WTC11 (cell line): ENCODE data around the gene KCNK15. TPM values are rescaled to one million over a fixed set of nuclear protein-coding genes. Genes with fewer than 3 reads are reported as not detected.

Experiments
- ATAC-seq: fragments of 200-7000 bp; cut with Tn5 transposase; 2 replicates; pipeline ENCODE4 v1.10.0; 2021; ENCODE audit warnings: mild to moderate bottlenecking, moderate library complexity
- CTCF ChIA-PET: fragments of 300-600 bp; sonication (Branson Sonifier 250); formaldehyde crosslinking; loops from one replicate; lab custom pipeline; 2021; ENCODE audit warnings: antibody characterized with exemption; lab: Charles Lee
- POLR2A ChIA-PET: fragments of 350-600 bp; sonication (Branson Sonifier 250); formaldehyde crosslinking; loops from one replicate; lab custom pipeline; 2021; ENCODE audit warnings: antibody characterized with exemption; lab: Charles Lee
- DNase-seq: peaks from one replicate; pipeline ENCODE4 v3.0.0; 2021; ENCODE audit warnings: low spot score
- H3K27ac Mint-ChIP-seq: 2 replicates; pipeline ENCODE4 v1.8.0; 2021; ENCODE audit warnings: mixed read lengths
- H3K27me3 Mint-ChIP-seq: 2 replicates; pipeline ENCODE4 v1.8.0; 2021; ENCODE audit warnings: low read depth, mild to moderate bottlenecking, moderate library complexity, mixed read lengths
- H3K36me3 Mint-ChIP-seq: 2 replicates; pipeline ENCODE4 v1.8.0; 2021; ENCODE audit warnings: mixed read lengths
- H3K4me1 Mint-ChIP-seq: 2 replicates; pipeline ENCODE4 v1.8.0; 2022; ENCODE audit warnings: mixed read lengths
- H3K4me3 Mint-ChIP-seq: 2 replicates; pipeline ENCODE4 v1.8.0; 2021; ENCODE audit warnings: mild to moderate bottlenecking, moderate library complexity, mixed read lengths
- H3K9me3 Mint-ChIP-seq: 2 replicates; pipeline ENCODE4 v1.8.0; 2021; ENCODE audit warnings: mixed read lengths
- ESRRA ChIP-seq: sonication (generic); formaldehyde crosslinking; IDR thresholded peaks from 2 replicates; pipeline ENCODE4 v1.8.1; 2022; ENCODE audit warnings: mild to moderate bottlenecking, missing genetic modification reagents, borderline replicate concordance
- MXD4 ChIP-seq: fragments of 250-450 bp; sonication (Bioruptor Pico); IDR thresholded peaks from 2 replicates; pipeline ENCODE4 v1.8.0; 2021; ENCODE audit warnings: mild to moderate bottlenecking, moderate library complexity, borderline replicate concordance
- NFE2L1 ChIP-seq: sonication (generic); formaldehyde crosslinking; IDR thresholded peaks from 2 replicates; pipeline ENCODE4 v1.8.1; 2023; ENCODE audit warnings: missing genetic modification reagents
- NFYB ChIP-seq: sonication (generic); formaldehyde crosslinking; conservative IDR thresholded peaks from 2 replicates; pipeline ENCODE4 v1.8.0; 2022; ENCODE audit warnings: low read depth, missing genetic modification reagents
- OVOL2 ChIP-seq: fragments of 250-450 bp; sonication (Bioruptor Pico); IDR thresholded peaks from 2 replicates; pipeline ENCODE4 v1.9.0; 2021; ENCODE audit warnings: mild to moderate bottlenecking, borderline replicate concordance
- RELA ChIP-seq: sonication (generic); formaldehyde crosslinking; IDR thresholded peaks from 2 replicates; pipeline ENCODE4 v1.8.1; 2022; ENCODE audit warnings: missing genetic modification reagents, mild to moderate bottlenecking, borderline replicate concordance
- ZNF121 ChIP-seq: sonication (generic); formaldehyde crosslinking; IDR thresholded peaks from 2 replicates; pipeline ENCODE4 v1.8.0; 2023; ENCODE audit warnings: missing genetic modification reagents
- total RNA-seq: library from RNA; stranded (reverse); gene quantifications from 3 replicates; pipeline ENCODE4 v1.2.3, GENCODE V29; 2021
- TF ChIP-seq, protein P1 (sequence below): sonication (generic); formaldehyde crosslinking; IDR thresholded peaks from 2 replicates; pipeline ENCODE4 v1.8.1; 2022; ENCODE audit warnings: missing genetic modification reagents, borderline replicate concordance
- TF ChIP-seq, protein P2 (sequence below): fragments of 250-450 bp; sonication (Bioruptor Pico); IDR thresholded peaks from 2 replicates; pipeline ENCODE4 v1.9.0; 2021; ENCODE audit warnings: mild to moderate bottlenecking, borderline replicate concordance
- TF ChIP-seq, protein P3 (sequence below): sonication (generic); formaldehyde crosslinking; IDR thresholded peaks from 2 replicates; pipeline ENCODE4 v1.8.1; 2022; ENCODE audit warnings: low read depth, mild to moderate bottlenecking, moderate library complexity, missing genetic modification reagents, borderline replicate concordance
- TF ChIP-seq, protein P4 (sequence below): sonication (generic); formaldehyde crosslinking; IDR thresholded peaks from 2 replicates; pipeline ENCODE4 v1.8.1; 2023; ENCODE audit warnings: mild to moderate bottlenecking, moderate library complexity, missing genetic modification reagents
- TF ChIP-seq, protein P5 (sequence below): fragments of 250-450 bp; sonication (Bioruptor Pico); IDR thresholded peaks from 2 replicates; pipeline ENCODE4 v1.9.0; 2021; ENCODE audit warnings: mild to moderate bottlenecking
- TF ChIP-seq, protein P6 (sequence below): sonication (generic); formaldehyde crosslinking; conservative IDR thresholded peaks from 2 replicates; pipeline ENCODE4 v1.8.1; 2023; ENCODE audit warnings: mild to moderate bottlenecking, low read depth, missing genetic modification reagents, moderate library complexity
- TF ChIP-seq, protein P7 (sequence below): fragments of 250-450 bp; sonication (Bioruptor Pico); IDR thresholded peaks from 2 replicates; pipeline ENCODE4 v1.8.0; 2021; ENCODE audit warnings: mild to moderate bottlenecking
- TF ChIP-seq, protein P8 (sequence below): sonication (generic); formaldehyde crosslinking; IDR thresholded peaks from 2 replicates; pipeline ENCODE4 v1.8.1; 2023; ENCODE audit warnings: mild to moderate bottlenecking, missing genetic modification reagents
- TF ChIP-seq, protein P9 (sequence below): fragments of 250-450 bp; sonication (Bioruptor Pico); conservative IDR thresholded peaks from 2 replicates; pipeline ENCODE4 v1.9.0; 2021; ENCODE audit warnings: mild to moderate bottlenecking
- TF ChIP-seq, protein P10 (sequence below): sonication (generic); formaldehyde crosslinking; IDR thresholded peaks from 2 replicates; pipeline ENCODE4 v1.8.0; 2022; ENCODE audit warnings: mild to moderate bottlenecking, missing genetic modification reagents

The KCNK15 gene
- total RNA-seq, 1 experiment from 2014 or later, result 0.24 TPM

DNA sequence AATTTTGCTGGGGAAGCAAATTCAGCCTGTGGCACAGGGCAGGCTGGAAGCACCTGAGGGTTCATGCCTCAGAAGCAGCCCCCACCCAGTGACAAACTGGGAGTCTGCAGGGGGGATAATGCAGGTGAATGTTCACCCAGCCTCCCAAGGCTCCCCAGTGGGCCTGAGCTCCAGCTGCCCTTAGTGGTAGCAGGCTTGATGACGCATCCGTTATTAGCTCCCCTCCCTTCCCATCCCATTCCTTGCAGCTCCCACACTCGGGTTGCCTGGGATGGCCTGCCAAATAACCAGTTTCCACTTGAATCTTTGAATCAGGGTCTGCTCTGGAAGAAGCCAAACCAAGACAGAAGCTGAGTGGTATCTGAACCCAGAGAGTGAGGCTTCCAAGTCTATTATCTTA lies 15.8 kb downstream of the KCNK15 start:
- ChIA-PET POLR2A (interaction anchor here (0.6 kb wide), 1 partner anchor 25 kb away, joined by 3 read pairs; no protein-coding TSS in a partner anchor), CTCF (interaction anchor here (1.3 to 4.3 kb wide), 2 partner anchors 11 to 13 kb away, joined by 4 to 18 read pairs; no protein-coding TSS in a partner anchor)
- H3K36me3 Mint-ChIP-seq, result no peaks in the 10 kb centered on the region
- H3K4me1 Mint-ChIP-seq, result peaks cover 7% of the 10 kb centered on the region; the same call in 1 of the 2 replicates
- H3K27me3 Mint-ChIP-seq, result no peaks in the 10 kb centered on the region
- DNase-seq (no peak), ATAC-seq (no peak)
- no peak overlapping the region for H3K27ac Mint-ChIP-seq
- H3K9me3 Mint-ChIP-seq, result no peaks in the 10 kb centered on the region
- H3K4me3 Mint-ChIP-seq, result no peak overlapping the region
- TF ChIP-seq OVOL2 (CRISPR knock-in tag) (no peak), ZNF121 (CRISPR knock-in tag) (no peak), NFE2L1 (CRISPR knock-in tag) (no peak), MXD4 (no peak), ESRRA (CRISPR knock-in tag) (no peak), NFYB (no peak), RELA (no peak)
- TF ChIP-seq, protein P1, sequence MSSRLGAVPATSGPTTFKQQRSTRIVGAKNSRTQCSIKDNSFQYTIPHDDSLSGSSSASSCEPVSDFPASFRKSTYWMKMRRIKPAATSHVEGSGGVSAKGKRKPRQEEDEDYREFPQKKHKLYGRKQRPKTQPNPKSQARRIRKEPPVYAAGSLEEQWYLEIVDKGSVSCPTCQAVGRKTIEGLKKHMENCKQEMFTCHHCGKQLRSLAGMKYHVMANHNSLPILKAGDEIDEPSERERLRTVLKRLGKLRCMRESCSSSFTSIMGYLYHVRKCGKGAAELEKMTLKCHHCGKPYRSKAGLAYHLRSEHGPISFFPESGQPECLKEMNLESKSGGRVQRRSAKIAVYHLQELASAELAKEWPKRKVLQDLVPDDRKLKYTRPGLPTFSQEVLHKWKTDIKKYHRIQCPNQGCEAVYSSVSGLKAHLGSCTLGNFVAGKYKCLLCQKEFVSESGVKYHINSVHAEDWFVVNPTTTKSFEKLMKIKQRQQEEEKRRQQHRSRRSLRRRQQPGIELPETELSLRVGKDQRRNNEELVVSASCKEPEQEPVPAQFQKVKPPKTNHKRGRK (CRISPR knock-in tag), result no peak
- TF ChIP-seq, protein P2, sequence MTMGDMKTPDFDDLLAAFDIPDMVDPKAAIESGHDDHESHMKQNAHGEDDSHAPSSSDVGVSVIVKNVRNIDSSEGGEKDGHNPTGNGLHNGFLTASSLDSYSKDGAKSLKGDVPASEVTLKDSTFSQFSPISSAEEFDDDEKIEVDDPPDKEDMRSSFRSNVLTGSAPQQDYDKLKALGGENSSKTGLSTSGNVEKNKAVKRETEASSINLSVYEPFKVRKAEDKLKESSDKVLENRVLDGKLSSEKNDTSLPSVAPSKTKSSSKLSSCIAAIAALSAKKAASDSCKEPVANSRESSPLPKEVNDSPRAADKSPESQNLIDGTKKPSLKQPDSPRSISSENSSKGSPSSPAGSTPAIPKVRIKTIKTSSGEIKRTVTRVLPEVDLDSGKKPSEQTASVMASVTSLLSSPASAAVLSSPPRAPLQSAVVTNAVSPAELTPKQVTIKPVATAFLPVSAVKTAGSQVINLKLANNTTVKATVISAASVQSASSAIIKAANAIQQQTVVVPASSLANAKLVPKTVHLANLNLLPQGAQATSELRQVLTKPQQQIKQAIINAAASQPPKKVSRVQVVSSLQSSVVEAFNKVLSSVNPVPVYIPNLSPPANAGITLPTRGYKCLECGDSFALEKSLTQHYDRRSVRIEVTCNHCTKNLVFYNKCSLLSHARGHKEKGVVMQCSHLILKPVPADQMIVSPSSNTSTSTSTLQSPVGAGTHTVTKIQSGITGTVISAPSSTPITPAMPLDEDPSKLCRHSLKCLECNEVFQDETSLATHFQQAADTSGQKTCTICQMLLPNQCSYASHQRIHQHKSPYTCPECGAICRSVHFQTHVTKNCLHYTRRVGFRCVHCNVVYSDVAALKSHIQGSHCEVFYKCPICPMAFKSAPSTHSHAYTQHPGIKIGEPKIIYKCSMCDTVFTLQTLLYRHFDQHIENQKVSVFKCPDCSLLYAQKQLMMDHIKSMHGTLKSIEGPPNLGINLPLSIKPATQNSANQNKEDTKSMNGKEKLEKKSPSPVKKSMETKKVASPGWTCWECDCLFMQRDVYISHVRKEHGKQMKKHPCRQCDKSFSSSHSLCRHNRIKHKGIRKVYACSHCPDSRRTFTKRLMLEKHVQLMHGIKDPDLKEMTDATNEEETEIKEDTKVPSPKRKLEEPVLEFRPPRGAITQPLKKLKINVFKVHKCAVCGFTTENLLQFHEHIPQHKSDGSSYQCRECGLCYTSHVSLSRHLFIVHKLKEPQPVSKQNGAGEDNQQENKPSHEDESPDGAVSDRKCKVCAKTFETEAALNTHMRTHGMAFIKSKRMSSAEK (CRISPR knock-in tag), result no peak
- TF ChIP-seq, protein P3, sequence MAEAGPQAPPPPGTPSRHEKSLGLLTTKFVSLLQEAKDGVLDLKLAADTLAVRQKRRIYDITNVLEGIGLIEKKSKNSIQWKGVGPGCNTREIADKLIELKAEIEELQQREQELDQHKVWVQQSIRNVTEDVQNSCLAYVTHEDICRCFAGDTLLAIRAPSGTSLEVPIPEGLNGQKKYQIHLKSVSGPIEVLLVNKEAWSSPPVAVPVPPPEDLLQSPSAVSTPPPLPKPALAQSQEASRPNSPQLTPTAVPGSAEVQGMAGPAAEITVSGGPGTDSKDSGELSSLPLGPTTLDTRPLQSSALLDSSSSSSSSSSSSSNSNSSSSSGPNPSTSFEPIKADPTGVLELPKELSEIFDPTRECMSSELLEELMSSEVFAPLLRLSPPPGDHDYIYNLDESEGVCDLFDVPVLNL, result no peak
- TF ChIP-seq, protein P4, sequence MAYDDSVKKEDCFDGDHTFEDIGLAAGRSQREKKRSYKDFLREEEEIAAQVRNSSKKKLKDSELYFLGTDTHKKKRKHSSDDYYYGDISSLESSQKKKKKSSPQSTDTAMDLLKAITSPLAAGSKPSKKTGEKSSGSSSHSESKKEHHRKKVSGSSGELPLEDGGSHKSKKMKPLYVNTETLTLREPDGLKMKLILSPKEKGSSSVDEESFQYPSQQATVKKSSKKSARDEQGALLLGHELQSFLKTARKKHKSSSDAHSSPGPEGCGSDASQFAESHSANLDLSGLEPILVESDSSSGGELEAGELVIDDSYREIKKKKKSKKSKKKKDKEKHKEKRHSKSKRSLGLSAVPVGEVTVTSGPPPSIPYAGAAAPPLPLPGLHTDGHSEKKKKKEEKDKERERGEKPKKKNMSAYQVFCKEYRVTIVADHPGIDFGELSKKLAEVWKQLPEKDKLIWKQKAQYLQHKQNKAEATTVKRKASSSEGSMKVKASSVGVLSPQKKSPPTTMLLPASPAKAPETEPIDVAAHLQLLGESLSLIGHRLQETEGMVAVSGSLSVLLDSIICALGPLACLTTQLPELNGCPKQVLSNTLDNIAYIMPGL, result no peak
- TF ChIP-seq, protein P5, sequence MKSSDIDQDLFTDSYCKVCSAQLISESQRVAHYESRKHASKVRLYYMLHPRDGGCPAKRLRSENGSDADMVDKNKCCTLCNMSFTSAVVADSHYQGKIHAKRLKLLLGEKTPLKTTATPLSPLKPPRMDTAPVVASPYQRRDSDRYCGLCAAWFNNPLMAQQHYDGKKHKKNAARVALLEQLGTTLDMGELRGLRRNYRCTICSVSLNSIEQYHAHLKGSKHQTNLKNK (CRISPR knock-in tag), result no peak
- TF ChIP-seq, protein P6, sequence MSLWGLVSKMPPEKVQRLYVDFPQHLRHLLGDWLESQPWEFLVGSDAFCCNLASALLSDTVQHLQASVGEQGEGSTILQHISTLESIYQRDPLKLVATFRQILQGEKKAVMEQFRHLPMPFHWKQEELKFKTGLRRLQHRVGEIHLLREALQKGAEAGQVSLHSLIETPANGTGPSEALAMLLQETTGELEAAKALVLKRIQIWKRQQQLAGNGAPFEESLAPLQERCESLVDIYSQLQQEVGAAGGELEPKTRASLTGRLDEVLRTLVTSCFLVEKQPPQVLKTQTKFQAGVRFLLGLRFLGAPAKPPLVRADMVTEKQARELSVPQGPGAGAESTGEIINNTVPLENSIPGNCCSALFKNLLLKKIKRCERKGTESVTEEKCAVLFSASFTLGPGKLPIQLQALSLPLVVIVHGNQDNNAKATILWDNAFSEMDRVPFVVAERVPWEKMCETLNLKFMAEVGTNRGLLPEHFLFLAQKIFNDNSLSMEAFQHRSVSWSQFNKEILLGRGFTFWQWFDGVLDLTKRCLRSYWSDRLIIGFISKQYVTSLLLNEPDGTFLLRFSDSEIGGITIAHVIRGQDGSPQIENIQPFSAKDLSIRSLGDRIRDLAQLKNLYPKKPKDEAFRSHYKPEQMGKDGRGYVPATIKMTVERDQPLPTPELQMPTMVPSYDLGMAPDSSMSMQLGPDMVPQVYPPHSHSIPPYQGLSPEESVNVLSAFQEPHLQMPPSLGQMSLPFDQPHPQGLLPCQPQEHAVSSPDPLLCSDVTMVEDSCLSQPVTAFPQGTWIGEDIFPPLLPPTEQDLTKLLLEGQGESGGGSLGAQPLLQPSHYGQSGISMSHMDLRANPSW (CRISPR knock-in tag), result no peak
- TF ChIP-seq, protein P7, sequence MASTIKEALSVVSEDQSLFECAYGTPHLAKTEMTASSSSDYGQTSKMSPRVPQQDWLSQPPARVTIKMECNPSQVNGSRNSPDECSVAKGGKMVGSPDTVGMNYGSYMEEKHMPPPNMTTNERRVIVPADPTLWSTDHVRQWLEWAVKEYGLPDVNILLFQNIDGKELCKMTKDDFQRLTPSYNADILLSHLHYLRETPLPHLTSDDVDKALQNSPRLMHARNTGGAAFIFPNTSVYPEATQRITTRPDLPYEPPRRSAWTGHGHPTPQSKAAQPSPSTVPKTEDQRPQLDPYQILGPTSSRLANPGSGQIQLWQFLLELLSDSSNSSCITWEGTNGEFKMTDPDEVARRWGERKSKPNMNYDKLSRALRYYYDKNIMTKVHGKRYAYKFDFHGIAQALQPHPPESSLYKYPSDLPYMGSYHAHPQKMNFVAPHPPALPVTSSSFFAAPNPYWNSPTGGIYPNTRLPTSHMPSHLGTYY, result no peak
- TF ChIP-seq, protein P8, sequence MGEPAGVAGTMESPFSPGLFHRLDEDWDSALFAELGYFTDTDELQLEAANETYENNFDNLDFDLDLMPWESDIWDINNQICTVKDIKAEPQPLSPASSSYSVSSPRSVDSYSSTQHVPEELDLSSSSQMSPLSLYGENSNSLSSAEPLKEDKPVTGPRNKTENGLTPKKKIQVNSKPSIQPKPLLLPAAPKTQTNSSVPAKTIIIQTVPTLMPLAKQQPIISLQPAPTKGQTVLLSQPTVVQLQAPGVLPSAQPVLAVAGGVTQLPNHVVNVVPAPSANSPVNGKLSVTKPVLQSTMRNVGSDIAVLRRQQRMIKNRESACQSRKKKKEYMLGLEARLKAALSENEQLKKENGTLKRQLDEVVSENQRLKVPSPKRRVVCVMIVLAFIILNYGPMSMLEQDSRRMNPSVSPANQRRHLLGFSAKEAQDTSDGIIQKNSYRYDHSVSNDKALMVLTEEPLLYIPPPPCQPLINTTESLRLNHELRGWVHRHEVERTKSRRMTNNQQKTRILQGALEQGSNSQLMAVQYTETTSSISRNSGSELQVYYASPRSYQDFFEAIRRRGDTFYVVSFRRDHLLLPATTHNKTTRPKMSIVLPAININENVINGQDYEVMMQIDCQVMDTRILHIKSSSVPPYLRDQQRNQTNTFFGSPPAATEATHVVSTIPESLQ (CRISPR knock-in tag), result no peak
- TF ChIP-seq, protein P9, sequence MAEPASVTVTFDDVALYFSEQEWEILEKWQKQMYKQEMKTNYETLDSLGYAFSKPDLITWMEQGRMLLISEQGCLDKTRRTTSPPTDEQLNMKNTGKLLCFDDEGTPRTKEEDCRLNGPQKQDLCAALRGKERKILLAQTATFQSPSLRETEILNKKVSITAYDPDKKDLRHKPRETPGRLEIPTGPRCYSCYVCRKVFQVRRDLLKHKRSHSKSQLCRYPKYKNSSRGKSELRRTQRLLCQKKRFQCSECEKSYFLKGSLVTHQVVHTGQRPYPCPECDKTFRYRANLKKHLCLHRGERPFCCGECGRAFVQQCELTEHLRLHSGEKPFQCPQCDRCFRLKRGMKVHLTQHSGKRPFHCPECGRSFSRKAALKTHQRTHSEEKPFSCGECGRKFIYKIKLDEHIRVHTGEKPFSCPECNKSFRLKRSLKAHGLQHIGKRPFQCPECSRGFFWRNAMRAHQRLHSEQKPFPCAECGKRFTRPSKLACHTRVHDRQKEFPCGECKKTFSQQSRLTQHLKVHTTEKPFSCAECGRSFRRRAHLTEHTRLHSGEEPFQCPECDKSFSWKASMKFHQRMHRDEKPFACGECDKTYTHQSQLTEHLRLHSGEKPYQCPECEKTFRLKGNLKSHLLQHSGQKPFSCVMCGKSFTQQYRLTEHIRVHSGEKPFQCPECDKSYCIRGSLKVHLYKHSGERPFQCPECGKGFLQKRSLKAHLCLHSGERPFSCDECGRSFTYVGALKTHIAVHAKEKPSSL (CRISPR knock-in tag), result no peak
- TF ChIP-seq, protein P10, sequence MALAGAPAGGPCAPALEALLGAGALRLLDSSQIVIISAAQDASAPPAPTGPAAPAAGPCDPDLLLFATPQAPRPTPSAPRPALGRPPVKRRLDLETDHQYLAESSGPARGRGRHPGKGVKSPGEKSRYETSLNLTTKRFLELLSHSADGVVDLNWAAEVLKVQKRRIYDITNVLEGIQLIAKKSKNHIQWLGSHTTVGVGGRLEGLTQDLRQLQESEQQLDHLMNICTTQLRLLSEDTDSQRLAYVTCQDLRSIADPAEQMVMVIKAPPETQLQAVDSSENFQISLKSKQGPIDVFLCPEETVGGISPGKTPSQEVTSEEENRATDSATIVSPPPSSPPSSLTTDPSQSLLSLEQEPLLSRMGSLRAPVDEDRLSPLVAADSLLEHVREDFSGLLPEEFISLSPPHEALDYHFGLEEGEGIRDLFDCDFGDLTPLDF, result no peak
